SH-SY5Y (cell line): ENCODE results near the gene RFC2.

Experiments used
- GATA2 ChIP-seq: IDR thresholded peaks from 2 replicates; pipeline ENCODE4 v1.6.1; 2011; ENCODE audit warnings: mild to moderate bottlenecking, low read depth, low read length
- GATA3 ChIP-seq: IDR thresholded peaks from 2 replicates; pipeline ENCODE4 v1.6.1; 2011; ENCODE audit warnings: low read depth, mild to moderate bottlenecking, low read length, moderate library complexity

The RFC2 gene

DNA sequence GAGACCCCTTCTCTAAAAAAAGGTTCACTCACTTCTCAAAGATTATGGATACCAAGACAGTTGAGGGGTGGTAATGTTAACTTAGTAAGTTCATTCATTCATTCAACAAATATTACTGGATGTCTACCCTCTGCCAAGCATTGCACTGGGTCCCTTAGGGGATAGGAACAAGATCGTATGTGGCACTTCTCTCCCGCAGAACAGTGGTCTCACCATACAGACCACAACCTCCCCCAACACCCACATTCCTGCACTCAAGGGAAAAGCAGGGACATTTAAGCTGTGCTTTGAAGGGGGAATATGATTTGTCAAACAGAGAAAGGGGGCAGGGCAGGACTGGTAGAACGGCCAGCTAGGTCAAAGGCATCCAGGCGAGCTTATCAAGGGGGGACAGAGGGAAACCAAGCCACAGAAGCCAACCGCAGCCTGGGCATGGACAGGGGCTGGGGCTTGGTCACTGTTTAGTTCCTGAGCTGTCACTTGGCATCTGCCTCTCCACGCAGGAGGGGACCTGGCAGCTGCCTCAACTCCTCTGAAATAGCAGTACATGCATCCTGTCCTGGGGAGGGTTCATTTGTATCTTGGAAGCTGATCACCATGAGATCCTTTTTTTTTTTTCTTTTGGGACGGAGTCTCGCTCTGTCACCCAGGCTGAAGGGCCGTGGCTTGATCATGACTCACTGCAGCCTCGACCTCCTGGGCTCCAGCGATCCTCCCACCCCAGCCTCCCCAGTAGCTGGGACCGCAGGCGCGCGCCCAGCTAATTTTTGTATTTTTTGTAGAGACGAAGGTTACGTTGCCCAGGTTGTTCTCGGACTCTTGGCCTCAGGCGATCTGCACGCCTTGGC, 34.1 kb upstream of the RFC2 start:
- TF ChIP-seq GATA3: no peak
- TF ChIP-seq GATA2: no peak

- TF ChIP-seq GATA2 (no peak), GATA3 (no peak)
These were observed 33.3 kb upstream of the RFC2 start for GRCh38 chr7:74287303-74288033.

DNA sequence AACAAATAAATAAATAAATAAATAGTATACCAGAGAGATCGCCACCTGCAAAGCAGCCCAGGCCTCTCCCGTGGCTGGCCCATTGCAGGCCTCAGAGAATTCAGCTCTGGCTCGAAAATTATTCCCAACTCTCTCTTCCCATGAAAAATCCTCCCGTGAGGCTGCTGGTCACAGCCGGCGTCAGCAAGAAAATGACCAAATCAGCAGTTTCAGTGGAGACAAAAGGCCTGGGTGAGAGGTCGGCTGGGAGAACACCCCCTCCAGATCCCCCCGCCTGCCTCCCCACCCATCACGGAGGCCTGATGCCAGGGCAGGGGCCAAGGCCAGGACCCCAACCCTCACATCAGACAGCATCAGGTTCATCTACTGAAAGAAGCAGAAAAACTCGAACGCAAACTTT, 31.9 kb upstream of the RFC2 start:
- no peak for TF ChIP-seq GATA3
- no peak for TF ChIP-seq GATA2

- TF ChIP-seq GATA3 (no peak), GATA2 (no peak)
These were observed 30.6 kb upstream of the RFC2 start for GRCh38 chr7:74284781-74285259.

DNA sequence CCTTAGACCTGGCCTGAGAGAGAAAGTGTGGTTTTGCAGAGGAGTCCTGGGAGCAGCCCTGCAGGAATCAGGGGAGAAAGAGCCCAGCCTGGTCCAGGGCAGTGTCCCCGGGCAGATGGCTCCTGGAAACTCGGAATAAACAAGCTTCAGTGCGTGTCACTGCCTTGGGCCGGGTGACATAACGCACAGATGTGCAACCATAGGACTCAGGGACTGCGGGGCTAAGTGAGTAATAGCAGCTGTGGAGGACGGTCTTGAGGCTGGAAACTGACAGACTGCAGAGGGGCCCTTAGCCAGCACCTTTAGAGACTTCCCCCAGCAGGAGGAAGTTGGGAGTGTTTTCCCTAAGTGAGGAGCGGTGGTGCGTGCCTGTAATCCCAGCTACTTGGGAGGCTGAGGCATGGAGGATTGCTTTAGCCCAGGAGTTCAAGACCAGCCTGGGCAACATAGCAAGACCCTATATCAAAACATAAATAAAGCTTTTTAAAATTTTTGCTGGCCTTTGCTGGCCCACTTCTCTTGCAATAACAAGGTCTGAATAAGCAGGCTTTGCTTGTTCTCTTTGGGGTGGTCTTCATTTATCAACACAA, 29.8 kb upstream of the RFC2 start:
- TF ChIP-seq GATA2: no peak
- no peak for TF ChIP-seq GATA3

GRCh38 chr7:74282748-74283459, 28.7 kb upstream of the RFC2 start:
- TF ChIP-seq GATA3 (no peak), GATA2 (no peak)

- no peak for TF ChIP-seq GATA2
- TF ChIP-seq GATA3: no peak
These were observed 26.8 kb upstream of the RFC2 start for GRCh38 chr7:74280985-74281384.

- TF ChIP-seq GATA2 (no peak), GATA3 (no peak)
These were observed 23.4 kb upstream of the RFC2 start for GRCh38 chr7:74277636-74278035.

GRCh38 chr7:74275401-74275881, 21.2 kb upstream of the RFC2 start:
- TF ChIP-seq GATA3 (no peak), GATA2 (peak; percentile 31)

- TF ChIP-seq GATA3 (no peak), GATA2 (no peak)
These were observed 18.3 kb upstream of the RFC2 start for GRCh38 chr7:74272305-74273038.

GRCh38 chr7:74271742-74272141, 17.5 kb upstream of the RFC2 start:
- TF ChIP-seq GATA3 (no peak), GATA2 (no peak)

DNA sequence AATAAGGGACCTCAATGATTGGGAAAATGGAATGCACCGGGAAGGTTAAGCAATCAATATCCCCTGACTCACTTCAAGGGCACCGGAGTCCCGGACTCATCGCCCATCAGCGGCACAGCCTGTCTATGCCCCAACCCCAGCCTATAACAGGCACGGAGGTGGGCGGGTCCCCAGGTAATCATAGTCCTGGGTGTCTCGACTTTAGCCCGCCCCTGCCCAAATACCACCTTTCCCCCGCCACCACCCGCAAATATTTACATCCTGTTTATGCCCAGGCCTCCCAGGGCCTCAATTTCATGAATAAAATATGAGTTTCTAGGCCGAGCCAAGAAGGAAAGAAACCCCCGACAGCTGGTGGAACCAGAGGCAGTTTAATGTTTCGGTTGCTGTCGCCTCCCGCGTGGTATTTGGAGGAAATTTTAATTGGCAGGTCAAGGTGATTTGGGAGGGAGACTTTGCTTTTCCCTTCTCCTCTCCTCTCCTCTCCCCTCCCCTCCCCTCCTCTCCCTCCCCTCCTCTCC, 15.6 kb upstream of the RFC2 start:
- TF ChIP-seq GATA2: no peak
- no peak for TF ChIP-seq GATA3

GRCh38 chr7:74267756-74268565, 13.8 kb upstream of the RFC2 start:
- TF ChIP-seq GATA2 (no peak), GATA3 (no peak)
